NCI-H1694 treated with DMSO at 0.1 percent for 48 hours (cell line): Measurements from ENCODE around the gene BAK1.
"Not testable (repeated sequence)": the region's sequence is repeated elsewhere in the genome, so short reads cannot be mapped to it uniquely, and the experiment has no call there.

ENCODE experiments used
- DNase-seq: peaks from one replicate; lab custom pipeline; 2025; lab: John Stamatoyannopoulos, UW

BAK1 gene

GRCh38 chr6:33586108-33586640, 6.1 kb upstream of the BAK1 start:
- DNase-seq: no peak

DNA sequence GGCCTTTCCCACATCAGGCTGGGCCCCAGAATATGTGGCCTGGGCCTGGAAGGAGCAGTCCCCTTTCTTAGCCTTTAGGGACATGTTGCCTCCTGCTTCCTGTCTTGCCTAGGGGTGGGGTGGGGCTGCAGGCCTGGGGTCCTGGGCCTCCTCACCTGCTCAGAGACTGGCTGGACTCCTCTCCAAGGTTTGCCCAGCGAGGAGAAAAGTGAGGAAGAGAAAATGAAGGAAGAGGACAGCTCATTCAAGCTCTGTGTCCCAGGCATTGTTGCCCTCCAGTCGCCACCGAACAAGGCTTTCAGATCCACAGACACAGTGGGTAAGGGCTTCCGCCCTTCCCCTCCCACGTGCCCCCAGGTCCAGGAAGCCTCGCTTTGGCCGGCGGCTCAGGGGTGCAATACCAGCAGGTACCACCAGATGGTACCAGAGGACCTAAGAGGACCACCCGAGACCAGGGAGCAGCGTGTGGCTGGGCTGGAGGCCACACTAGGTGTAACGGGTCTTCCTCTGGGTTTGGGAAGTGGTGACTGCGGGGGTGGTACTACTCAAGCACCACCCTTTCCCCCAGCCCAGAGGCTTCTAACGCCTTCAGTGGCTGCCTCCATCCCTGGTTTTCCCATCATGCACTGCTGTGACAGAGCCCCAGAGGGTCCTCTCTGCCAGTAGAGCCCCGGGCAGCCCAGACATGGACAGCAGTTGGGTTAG, 5.5 kb upstream of the BAK1 start:
- DNase-seq: peak; percentile 41

- no peak for DNase-seq
Observed at GRCh38 chr6:33584700-33585402, 4.8 kb upstream of the BAK1 start.

DNA sequence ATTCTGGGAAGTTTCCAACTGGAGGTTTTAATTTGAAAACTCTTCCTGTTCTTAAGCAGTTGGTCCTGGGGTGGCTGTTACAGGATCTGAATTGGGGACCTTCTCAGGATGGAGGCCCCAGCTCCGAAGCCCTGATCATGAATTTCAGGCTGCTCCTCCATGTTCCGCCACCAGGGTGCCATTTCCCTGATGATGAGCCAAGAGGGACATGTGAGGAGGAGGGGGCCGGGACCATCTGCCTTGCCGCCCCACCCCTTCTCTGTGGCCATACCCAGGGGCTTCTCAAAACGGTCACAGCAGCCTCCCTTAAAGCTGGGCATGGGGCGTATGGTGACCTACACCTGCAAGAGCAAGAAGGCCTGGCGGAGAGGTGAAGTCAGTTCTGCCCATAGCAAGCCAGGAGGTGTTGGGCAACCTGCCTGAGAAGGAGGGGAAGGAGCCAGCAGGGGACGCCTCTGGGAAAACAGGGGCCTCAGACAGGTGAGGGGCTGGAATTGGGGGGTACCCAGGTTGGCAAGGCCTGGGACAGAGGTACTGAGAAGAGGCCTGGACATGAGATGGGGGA, 3.6 kb upstream of the BAK1 start:
- peak; percentile 50 for DNase-seq

DNA sequence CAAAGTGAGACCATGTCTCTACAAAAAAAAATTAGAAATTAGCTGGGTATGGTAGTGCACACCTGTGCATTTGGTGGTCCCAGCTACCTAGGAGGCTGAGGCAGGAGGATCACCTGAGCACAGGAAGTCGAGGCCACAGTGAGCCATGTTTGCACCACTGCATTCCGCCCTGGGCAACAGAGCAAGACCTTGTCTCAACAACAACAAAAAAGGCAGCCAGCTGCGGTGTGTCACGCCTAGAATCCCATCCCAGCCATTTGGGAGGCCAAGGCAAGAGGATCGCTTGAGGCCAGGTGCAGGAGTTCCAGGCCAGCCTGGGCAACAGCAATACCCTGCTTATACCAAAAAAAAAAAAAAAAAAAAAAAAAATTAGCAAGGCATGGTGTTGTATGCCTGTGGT, 1.1 kb upstream of the BAK1 start:
- no peak for DNase-seq

GRCh38 chr6:33578588-33579011, 1.5 kb downstream of the BAK1 start:
- no peak for DNase-seq

DNA sequence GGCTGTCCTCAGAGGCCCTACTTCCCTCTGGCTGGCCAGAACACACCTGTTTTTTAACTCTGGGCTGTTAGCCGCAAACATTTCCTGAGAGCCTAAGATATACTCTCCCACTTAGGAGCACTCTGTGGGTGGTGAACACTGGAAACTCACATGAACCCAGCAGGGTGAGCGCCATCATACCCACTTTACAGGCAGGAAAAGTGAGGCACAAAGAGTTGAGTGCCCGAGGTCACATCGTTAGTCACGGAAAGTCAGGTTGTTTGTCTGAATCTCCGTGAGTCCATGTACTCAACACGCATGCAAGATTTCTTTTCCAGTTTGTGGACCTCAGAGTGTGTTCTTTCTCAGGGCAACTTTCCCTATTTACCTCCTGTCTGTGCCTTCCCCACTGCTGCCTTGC, 1.9 kb downstream of the BAK1 start:
- no peak for DNase-seq

- DNase-seq: no peak
Observed at GRCh38 chr6:33577718-33578117, 2.4 kb downstream of the BAK1 start.

GRCh38 chr6:33577106-33577535, 3.0 kb downstream of the BAK1 start:
- DNase-seq: no peak

- DNase-seq: no peak
Observed at GRCh38 chr6:33576668-33577067, 3.4 kb downstream of the BAK1 start.

DNA sequence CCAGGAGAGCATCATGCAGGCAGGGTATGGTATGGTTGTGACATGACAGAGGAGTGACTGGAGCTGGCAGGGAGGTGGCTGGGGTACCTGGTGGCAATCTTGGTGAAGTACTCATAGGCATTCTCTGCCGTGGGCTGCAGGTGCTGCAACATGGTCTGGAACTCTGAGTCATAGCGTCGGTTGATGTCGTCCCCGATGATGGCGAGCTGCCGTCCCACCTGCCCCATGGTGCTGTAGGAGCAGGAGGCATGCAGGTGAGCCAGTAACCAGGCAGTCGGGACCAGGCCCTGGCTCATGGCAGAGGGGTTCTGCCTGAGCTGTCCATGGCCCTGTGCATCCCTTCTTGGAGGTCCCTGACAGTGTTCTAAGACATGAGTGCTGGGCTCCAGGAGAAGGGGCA, 4.9 kb downstream of the BAK1 start:
- no peak for DNase-seq

DNA sequence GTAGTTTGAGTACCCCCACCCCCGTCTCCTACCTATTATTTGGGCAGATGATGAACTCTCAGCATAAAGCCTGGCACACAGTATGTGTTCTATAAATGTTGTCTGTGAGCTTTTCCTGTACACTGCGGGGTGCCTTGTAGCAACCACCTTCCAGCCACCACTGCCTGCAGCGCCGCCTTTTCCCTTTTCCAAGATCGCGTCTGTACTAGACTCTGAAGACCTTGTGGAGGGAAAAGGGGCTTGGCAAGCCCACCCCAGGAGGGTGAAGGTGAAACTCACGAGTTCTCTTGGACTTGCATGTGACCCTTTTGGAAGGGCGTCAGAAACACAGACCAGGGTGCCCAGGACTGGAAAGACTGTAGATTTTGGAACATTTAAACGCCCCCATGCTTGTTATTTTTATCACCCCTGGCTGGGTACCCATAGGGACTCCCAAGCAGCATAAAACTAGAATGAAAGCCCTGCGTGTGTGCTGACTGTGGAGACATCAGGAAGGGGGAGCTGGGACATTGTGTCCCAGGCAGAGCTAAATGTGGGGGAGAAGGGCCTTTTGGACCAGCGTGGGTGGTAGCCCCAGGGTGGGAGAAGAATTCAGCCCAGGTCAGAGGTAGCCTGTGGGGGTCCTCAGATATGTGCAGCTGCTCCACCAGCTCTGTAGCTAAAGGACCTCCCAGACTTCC, 8.3 kb downstream of the BAK1 start:
- DNase-seq: no peak

GRCh38 chr6:33570806-33571636, 9.1 kb downstream of the BAK1 start:
- DNase-seq: peak; percentile 47

- DNase-seq: no peak
Observed at GRCh38 chr6:33568826-33569570, 11.1 kb downstream of the BAK1 start.

- no peak for DNase-seq
Observed at GRCh38 chr6:33567836-33568235, 12.2 kb downstream of the BAK1 start.

DNA sequence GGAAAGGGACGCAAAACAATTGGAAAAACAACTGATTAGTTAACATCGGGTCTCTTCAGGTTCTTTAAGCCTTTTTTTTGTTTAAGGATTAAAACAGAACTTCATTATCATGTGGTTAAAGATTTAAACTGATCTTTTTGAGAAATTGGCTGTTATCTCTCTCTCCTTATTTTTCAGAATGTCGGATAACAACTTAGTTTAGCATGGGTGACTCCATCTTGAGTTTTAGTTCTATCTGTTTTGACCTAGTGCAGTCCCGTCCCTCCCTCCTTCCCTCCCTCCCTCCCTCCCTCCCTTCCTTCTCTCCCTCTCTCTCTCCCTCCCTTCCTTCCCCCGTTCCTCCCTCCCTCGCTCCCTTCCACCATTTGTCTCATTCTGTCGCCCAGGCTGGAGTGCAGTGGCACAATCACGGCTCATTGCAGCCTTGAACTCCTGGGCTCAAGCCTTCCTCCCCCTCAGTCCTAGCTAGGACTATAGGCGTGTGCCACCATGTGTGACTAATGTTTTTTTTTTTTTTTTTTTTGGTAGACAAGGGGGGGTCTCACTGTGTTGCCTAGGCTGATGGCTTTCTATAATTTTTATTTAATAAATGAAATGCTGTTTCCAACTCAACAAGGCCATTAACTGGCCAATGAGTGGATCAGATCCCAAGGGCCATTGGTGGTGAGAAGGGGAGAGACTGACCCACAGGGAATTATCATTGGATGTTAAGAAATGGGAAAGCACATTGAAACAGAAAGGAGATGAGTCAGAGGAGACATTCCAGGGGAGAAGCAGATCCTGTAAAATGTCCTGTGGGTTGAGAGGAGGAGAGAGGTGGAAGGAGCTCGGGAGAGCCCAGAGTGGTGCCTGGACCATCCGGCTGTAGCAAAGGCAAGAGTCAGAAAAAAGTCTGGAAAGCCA, 13.6 kb downstream of the BAK1 start:
- DNase-seq: no peak

DNA sequence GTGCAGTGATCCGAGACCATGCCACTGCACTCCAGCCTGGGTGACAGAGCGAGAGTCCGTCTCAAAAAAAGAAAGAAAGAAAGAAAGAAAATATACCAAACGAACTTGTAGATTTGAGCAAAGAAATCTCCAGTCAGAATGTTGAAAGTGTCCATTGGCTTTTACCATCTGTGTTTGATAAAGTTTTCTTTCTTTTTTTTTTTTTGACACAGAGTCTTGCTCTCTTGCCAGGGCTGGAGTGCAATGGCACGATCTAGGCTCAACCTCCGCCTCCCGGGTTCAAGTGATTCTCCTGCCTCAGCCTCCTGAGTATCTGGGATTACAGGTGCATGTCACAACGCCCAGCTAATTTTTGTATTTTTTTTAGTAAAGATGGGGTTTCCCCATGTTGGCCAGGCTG, 21.3 kb downstream of the BAK1 start:
- DNase-seq: no peak

- no peak for DNase-seq
Observed at GRCh38 chr6:33557376-33557775, 22.7 kb downstream of the BAK1 start.

- not testable (repeated sequence) for DNase-seq
Observed at GRCh38 chr6:33552883-33553282, 27.2 kb downstream of the BAK1 start.

DNA sequence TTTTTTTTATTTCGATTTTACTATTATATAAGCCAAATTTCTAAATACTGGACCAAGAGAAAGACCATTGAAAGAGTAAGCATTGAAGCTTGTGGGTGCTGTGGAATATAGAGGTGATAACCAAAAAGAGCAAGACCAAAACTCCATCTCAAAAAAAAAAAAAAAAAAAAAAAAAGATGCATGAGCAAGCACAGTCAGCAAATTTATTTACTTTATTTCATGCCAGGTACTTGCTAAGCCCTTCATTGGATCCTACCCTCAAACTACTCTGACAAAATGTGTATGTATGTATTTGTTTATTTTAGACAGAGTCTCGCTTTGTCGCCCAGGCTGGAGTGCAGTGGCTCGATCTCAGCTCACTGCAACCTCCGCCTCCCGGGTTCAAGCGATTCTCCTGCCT, 27.8 kb downstream of the BAK1 start:
- DNase-seq: no peak
